GM12878 (cell line): ENCODE measurements around the gene FAM76B.

Experiments
- ATF7 ChIP-seq: fragments of 450-650 bp; IDR thresholded peaks from 2 replicates; pipeline ENCODE4 v1.6.1; 2016; ENCODE audit warnings: low read depth, mild to moderate bottlenecking
- MTA2 ChIP-seq: fragments of 450-650 bp; IDR thresholded peaks from 2 replicates; pipeline ENCODE4 v1.6.1; 2016; ENCODE audit warnings: low read depth, mild to moderate bottlenecking, moderate library complexity
- SIN3A ChIP-seq: IDR thresholded peaks from 2 replicates; pipeline ENCODE4 v1.6.1; 2012; ENCODE audit warnings: low read depth, low read length, improper control_type of control experiment
- SUZ12 ChIP-seq: fragments of 200-600 bp; sonication (generic); IDR thresholded peaks from one replicate; pipeline ENCODE4 v1.6.1; 2018; ENCODE audit warnings: antibody characterized with exemption, mild to moderate bottlenecking; ENCODE audit not compliant: unreplicated experiment
- TF ChIP-seq, protein P1 (sequence below): IDR thresholded peaks from 2 replicates; pipeline ENCODE4 v1.6.1; 2012; ENCODE audit warnings: low read depth, low read length, improper control_type of control experiment
- TF ChIP-seq, protein P2 (sequence below), 3 experiments: IDR thresholded peaks in 2 of 3; conservative IDR thresholded peaks in 1 of 3; 2 replicates each; pipeline ENCODE4 v1.5.1; 2011; ENCODE audit warnings: low read depth in 3 of 3, low read length in 3 of 3, mild to moderate bottlenecking in 3 of 3, control low read depth in 2 of 3, moderate library complexity in 2 of 3, inconsistent platforms in 1 of 3, mixed read lengths in 1 of 3; ENCODE audit not compliant: control insufficient read depth in 2 of 3, insufficient read depth in 1 of 3; ENCODE audit errors: extremely low read depth in 1 of 3
- TF ChIP-seq, protein P3 (sequence below): fragments of 450-650 bp; formaldehyde crosslinking; IDR thresholded peaks from 2 replicates; pipeline ENCODE4 v1.5.0; 2022; ENCODE audit warnings: mild to moderate bottlenecking, missing genetic modification characterization
- TF ChIP-seq, protein P4 (sequence below): IDR thresholded peaks from 2 replicates; pipeline ENCODE4 v1.6.1; 2012; ENCODE audit warnings: mild to moderate bottlenecking, low read depth, low read length

DNA sequence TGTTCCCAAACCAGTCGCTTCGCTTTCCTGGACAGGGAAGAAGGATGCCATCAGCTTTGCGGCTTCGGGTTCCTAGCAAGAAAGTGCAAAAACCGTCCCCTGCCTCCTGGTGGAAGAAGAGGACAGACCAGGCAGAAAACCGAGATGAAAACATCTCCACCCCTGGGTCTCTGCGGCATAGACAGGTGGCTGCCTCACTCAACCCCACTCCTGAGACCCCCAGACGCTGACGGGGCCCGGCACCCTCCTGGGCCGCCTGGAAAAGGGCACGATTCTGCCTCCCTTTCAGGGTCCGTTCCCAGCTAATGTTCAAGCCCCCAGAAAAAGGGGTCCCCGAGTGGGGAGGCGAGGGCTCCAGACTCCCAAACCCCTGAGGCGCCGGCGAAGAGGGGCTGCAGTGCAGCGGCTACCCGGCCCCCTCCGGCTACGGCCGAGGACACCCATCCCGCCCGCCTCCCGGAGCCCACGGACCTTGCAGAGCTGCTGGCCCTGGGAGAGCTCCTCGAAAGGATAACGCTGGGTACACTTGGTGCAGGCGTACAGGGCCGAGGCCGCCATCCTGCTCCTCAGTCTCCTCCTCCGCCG, 569 bp downstream of the FAM76B start:
- TF ChIP-seq SIN3A (no peak), MTA2 (no peak), ATF7 (no peak), SUZ12 (no peak)
- TF ChIP-seq, protein P1, sequence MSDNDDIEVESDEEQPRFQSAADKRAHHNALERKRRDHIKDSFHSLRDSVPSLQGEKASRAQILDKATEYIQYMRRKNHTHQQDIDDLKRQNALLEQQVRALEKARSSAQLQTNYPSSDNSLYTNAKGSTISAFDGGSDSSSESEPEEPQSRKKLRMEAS, result no peak
- TF ChIP-seq, protein P2, sequence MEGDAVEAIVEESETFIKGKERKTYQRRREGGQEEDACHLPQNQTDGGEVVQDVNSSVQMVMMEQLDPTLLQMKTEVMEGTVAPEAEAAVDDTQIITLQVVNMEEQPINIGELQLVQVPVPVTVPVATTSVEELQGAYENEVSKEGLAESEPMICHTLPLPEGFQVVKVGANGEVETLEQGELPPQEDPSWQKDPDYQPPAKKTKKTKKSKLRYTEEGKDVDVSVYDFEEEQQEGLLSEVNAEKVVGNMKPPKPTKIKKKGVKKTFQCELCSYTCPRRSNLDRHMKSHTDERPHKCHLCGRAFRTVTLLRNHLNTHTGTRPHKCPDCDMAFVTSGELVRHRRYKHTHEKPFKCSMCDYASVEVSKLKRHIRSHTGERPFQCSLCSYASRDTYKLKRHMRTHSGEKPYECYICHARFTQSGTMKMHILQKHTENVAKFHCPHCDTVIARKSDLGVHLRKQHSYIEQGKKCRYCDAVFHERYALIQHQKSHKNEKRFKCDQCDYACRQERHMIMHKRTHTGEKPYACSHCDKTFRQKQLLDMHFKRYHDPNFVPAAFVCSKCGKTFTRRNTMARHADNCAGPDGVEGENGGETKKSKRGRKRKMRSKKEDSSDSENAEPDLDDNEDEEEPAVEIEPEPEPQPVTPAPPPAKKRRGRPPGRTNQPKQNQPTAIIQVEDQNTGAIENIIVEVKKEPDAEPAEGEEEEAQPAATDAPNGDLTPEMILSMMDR (IDR thresholded peaks at IDR 0.05 in 2 of 3, conservative IDR thresholded peaks at IDR 0.05 in 1 of 3; ENCODE audit: control insufficient read depth in 2 of 3, extremely low read depth in 1 of 3, insufficient read depth in 1 of 3, low read depth in 3 of 3, low read length in 3 of 3), result peak; percentile 14 to 29 (median 25); a peak in 2 of 6 replicates
- TF ChIP-seq, protein P3, sequence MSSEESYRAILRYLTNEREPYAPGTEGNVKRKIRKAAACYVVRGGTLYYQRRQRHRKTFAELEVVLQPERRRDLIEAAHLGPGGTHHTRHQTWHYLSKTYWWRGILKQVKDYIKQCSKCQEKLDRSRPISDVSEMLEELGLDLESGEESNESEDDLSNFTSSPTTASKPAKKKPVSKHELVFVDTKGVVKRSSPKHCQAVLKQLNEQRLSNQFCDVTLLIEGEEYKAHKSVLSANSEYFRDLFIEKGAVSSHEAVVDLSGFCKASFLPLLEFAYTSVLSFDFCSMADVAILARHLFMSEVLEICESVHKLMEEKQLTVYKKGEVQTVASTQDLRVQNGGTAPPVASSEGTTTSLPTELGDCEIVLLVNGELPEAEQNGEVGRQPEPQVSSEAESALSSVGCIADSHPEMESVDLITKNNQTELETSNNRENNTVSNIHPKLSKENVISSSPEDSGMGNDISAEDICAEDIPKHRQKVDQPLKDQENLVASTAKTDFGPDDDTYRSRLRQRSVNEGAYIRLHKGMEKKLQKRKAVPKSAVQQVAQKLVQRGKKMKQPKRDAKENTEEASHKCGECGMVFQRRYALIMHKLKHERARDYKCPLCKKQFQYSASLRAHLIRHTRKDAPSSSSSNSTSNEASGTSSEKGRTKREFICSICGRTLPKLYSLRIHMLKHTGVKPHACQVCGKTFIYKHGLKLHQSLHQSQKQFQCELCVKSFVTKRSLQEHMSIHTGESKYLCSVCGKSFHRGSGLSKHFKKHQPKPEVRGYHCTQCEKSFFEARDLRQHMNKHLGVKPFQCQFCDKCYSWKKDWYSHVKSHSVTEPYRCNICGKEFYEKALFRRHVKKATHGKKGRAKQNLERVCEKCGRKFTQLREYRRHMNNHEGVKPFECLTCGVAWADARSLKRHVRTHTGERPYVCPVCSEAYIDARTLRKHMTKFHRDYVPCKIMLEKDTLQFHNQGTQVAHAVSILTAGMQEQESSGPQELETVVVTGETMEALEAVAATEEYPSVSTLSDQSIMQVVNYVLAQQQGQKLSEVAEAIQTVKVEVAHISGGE, result no peak
- TF ChIP-seq, protein P4, sequence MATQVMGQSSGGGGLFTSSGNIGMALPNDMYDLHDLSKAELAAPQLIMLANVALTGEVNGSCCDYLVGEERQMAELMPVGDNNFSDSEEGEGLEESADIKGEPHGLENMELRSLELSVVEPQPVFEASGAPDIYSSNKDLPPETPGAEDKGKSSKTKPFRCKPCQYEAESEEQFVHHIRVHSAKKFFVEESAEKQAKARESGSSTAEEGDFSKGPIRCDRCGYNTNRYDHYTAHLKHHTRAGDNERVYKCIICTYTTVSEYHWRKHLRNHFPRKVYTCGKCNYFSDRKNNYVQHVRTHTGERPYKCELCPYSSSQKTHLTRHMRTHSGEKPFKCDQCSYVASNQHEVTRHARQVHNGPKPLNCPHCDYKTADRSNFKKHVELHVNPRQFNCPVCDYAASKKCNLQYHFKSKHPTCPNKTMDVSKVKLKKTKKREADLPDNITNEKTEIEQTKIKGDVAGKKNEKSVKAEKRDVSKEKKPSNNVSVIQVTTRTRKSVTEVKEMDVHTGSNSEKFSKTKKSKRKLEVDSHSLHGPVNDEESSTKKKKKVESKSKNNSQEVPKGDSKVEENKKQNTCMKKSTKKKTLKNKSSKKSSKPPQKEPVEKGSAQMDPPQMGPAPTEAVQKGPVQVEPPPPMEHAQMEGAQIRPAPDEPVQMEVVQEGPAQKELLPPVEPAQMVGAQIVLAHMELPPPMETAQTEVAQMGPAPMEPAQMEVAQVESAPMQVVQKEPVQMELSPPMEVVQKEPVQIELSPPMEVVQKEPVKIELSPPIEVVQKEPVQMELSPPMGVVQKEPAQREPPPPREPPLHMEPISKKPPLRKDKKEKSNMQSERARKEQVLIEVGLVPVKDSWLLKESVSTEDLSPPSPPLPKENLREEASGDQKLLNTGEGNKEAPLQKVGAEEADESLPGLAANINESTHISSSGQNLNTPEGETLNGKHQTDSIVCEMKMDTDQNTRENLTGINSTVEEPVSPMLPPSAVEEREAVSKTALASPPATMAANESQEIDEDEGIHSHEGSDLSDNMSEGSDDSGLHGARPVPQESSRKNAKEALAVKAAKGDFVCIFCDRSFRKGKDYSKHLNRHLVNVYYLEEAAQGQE, result no peak
